B cell (primary cell): ENCODE data around the gene ZNF735. TPM values are rescaled to one million over a fixed set of nuclear protein-coding genes. Genes with fewer than 3 reads are reported as not detected.

Experiments used
- ATAC-seq: fragments of 200-7000 bp; cut with Tn5 transposase; one replicate; pipeline ENCODE4 v1.10.0; 2021; ENCODE audit warnings: low read depth, mild to moderate bottlenecking, moderate number of reproducible peaks, moderate library complexity
- CTCF ChIA-PET: fragments of 350-600 bp; sonication (Branson Sonifier 250); formaldehyde crosslinking; loops from one replicate; lab custom pipeline; 2021; ENCODE audit warnings: antibody characterized with exemption, inconsistent platforms; lab: Charles Lee
- POLR2A ChIA-PET: fragments of 350-600 bp; sonication (Branson Sonifier 250); formaldehyde crosslinking; loops from one replicate; lab custom pipeline; 2021; ENCODE audit warnings: antibody characterized with exemption; lab: Charles Lee
- DNase-seq: peaks from one replicate; pipeline ENCODE4 v3.0.0; 2013
- H2AFZ ChIP-seq: 2 replicates; pipeline ENCODE4 v1.6.1; 2012; ENCODE audit warnings: mild to moderate bottlenecking, low read depth, low read length; ENCODE audit not compliant: insufficient read depth, poor library complexity, severe bottlenecking
- H3K27ac ChIP-seq, 2 donors: 1 replicate in 1 of 2; 2 replicates in 1 of 2; pipeline ENCODE4 v1.5.1; 2012 to 2013; ENCODE audit warnings: low read length in 2 of 2, mild to moderate bottlenecking in 2 of 2, moderate library complexity in 1 of 2
- H3K27me3 ChIP-seq, 4 experiments: fragments of 200-600 bp in 1 of 4; sonication (generic) in 1 of 4; replicated peaks in 1 of 4; 1 replicate in 2 of 4; 2 replicates in 2 of 4; pipeline versions ENCODE4 v1.6.1 to v1.7.0; 2013 to 2016; ENCODE audit warnings: low read length in 3 of 4, mild to moderate bottlenecking in 2 of 4, mixed read lengths in 1 of 4, moderate library complexity in 1 of 4; ENCODE audit not compliant: insufficient read depth in 4 of 4, control insufficient read depth in 3 of 4; ENCODE audit errors: control extremely low read depth in 1 of 4
- H3K36me3 ChIP-seq, 2 experiments: replicated peaks in 1 of 2; 1 replicate in 1 of 2; 2 replicates in 1 of 2; pipeline versions ENCODE4 v1.6.1 to v1.7.1; 2013; ENCODE audit warnings: low read length in 1 of 2; ENCODE audit not compliant: insufficient read depth in 2 of 2, control insufficient read depth in 1 of 2; ENCODE audit errors: control extremely low read depth in 1 of 2, extremely low read depth in 1 of 2
- H3K4me1 ChIP-seq, 2 donors: fragments of 200-600 bp in 1 of 2; sonication (generic) in 1 of 2; 1 replicate in 1 of 2; 2 replicates in 1 of 2; pipeline versions ENCODE4 v1.5.1 to v1.6.1; 2013 to 2017; ENCODE audit warnings: low read length in 2 of 2; ENCODE audit not compliant: control insufficient read depth in 2 of 2, insufficient read depth in 2 of 2
- H3K4me2 ChIP-seq: replicated peaks from 2 replicates; pipeline ENCODE3; 2012; ENCODE audit warnings: mild to moderate bottlenecking, low read depth, low read length; ENCODE audit not compliant: poor library complexity, severe bottlenecking
- H3K4me3 ChIP-seq, 5 experiments: fragments of 200-600 bp in 1 of 5; sonication (generic) in 1 of 5; 1 replicate in 3 of 5; 2 replicates in 2 of 5; pipeline versions ENCODE4 v1.5.1 to v1.7.0; 2011 to 2016; ENCODE audit warnings: low read length in 4 of 5, mild to moderate bottlenecking in 4 of 5, low read depth in 2 of 5, control low read depth in 1 of 5, moderate library complexity in 1 of 5; ENCODE audit not compliant: insufficient read depth in 1 of 5; ENCODE audit errors: control extremely low read depth in 1 of 5, extremely low read depth in 1 of 5
- H3K79me2 ChIP-seq: fragments of 200-600 bp; sonication (generic); one replicate; pipeline ENCODE4 v1.6.0; 2016; ENCODE audit warnings: low read length; ENCODE audit not compliant: control insufficient read depth, insufficient read depth
- H3K9ac ChIP-seq: fragments of 200-600 bp; sonication (generic); 2 replicates; pipeline ENCODE4 v1.6.1; 2017; ENCODE audit warnings: mild to moderate bottlenecking, low read length, moderate library complexity
- H3K9me3 ChIP-seq, 3 donors: one replicate each; pipeline versions ENCODE4 v1.6.1 to v1.7.1; 2013; ENCODE audit warnings: low read length in 2 of 3; ENCODE audit not compliant: control insufficient read depth in 2 of 3, insufficient read depth in 1 of 3; ENCODE audit errors: control extremely low read depth in 1 of 3
- H4K20me1 ChIP-seq: 2 replicates; pipeline ENCODE4 v1.6.0; 2012; ENCODE audit warnings: mild to moderate bottlenecking, low read length; ENCODE audit not compliant: insufficient read depth, control insufficient read depth, poor library complexity, severe bottlenecking
- H3K27ac Mint-ChIP-seq: one replicate; pipeline ENCODE4 v1.8.0; 2021; ENCODE audit warnings: mixed read lengths
- H3K27me3 Mint-ChIP-seq: one replicate; pipeline ENCODE4 v1.8.0; 2021; ENCODE audit warnings: mixed read lengths
- H3K4me1 Mint-ChIP-seq: one replicate; pipeline ENCODE4 v1.8.0; 2021; ENCODE audit warnings: mixed read lengths
- H3K4me3 Mint-ChIP-seq: one replicate; pipeline ENCODE4 v1.8.0; 2021; ENCODE audit warnings: mixed read lengths
- H3K9me3 Mint-ChIP-seq: one replicate; pipeline ENCODE4 v1.8.0; 2022; ENCODE audit warnings: mixed read lengths; ENCODE audit not compliant: insufficient read depth
- CTCF ChIP-seq: fragments of 200-600 bp; IDR thresholded peaks from one replicate; pipeline ENCODE4 v1.8.0; 2022; ENCODE audit warnings: antibody characterized with exemption, mild to moderate bottlenecking
- EZH2 ChIP-seq: IDR thresholded peaks from 2 replicates; pipeline ENCODE4 v1.6.1; 2012; ENCODE audit warnings: borderline replicate concordance, low read depth, mild to moderate bottlenecking, moderate library complexity, low read length; ENCODE audit not compliant: insufficient read depth, poor library complexity, severe bottlenecking
- WGBS: methylation state at CpG from one replicate; pipeline ENCODE4 v1.1.5; 2013; ENCODE audit warnings: missing lambda C conversion rate; ENCODE audit not compliant: insufficient coverage; 5-methylcytosine and 5-hydroxymethylcytosine counted together
- intact Hi-C: fragments of 100-400 bp; cut with micrococcal nuclease; formaldehyde crosslinking; loops from one replicate; pipeline ENCODE4 v1.10.0; 2022
- polyA plus RNA-seq: library from polyadenylated mRNA; depleted of rRNA; stranded (reverse); fragments of >200 nt; gene quantifications from 2 replicates; pipeline ENCODE4 v1.2.3, GENCODE V29; 2012
- total RNA-seq, 2 donors: library from RNA; stranded (reverse); fragments of 120-200 nt in 1 of 2; gene quantifications; 1 replicate in 1 of 2; 2 replicates in 1 of 2; pipeline versions ENCODE4 v1.2.3 to v1.2.4, GENCODE V29; 2013 to 2022

ZNF735 gene
- total and polyA plus RNA-seq, 2 donors (not counting 1 experiment from before 2014, with no cell fraction given), result not detected

- Histone ChIP-seq H3K4me3 (no peak overlapping the region), H3K4me2 (no peak overlapping the region), H3K4me1 (no peaks in the 10 kb centered on the region), H3K27ac (no peak overlapping the region), H3K9ac (no peak overlapping the region), H3K27me3 (no peaks in the 10 kb centered on the region), H3K79me2 (no peaks in the 10 kb centered on the region), H2AFZ (no peak overlapping the region), H3K36me3 (no peaks in the 10 kb centered on the region), H4K20me1 (no peaks in the 10 kb centered on the region), H3K9me3 (peaks cover 0 to 50% (median 6%) of the 10 kb centered on the region in 3 donors)
- intact Hi-C loops, result no loop called here
- DNase-seq, result no peak
- ChIA-PET CTCF (interaction anchor here (1.3 kb wide), 1 partner anchor 437 kb away, joined by 3 read pairs; no protein-coding TSS in a partner anchor), POLR2A (no interaction called here)
- Mint-ChIP-seq H3K27me3 (no peaks in the 10 kb centered on the region), H3K4me3 (no peak overlapping the region), H3K27ac (no peak overlapping the region), H3K4me1 (no peaks in the 10 kb centered on the region), H3K9me3 (peaks cover 18% of the 10 kb centered on the region)
- ATAC-seq, result no peak
- WGBS, result 100% methylated on average over 8 of the region's 13 CpGs
- no peak for TF ChIP-seq EZH2
- no peak for TF ChIP-seq CTCF
Observed at GRCh38 chr7:64183827-64184372, 23.1 kb upstream of the ZNF735 start.

GRCh38 chr7:64184376-64184775 is 22.6 kb upstream of the ZNF735 start:
- CTCF ChIA-PET, result no interaction called here
- ATAC-seq, result no peak

More at GRCh38 chr7:64184376-64184775, 22.6 kb upstream of the ZNF735 start:
- no peaks in the 10 kb centered on the region for H3K27me3 Mint-ChIP-seq
- no peaks in the 10 kb centered on the region for H3K79me2 ChIP-seq
- no peak overlapping the region for H2AFZ ChIP-seq
- DNase-seq, result no peak
- H3K9ac ChIP-seq, result no peak overlapping the region
- no peaks in the 10 kb centered on the region for H4K20me1 ChIP-seq
- peaks cover 22% of the 10 kb centered on the region for H3K9me3 Mint-ChIP-seq
- H3K36me3 ChIP-seq, result no peaks in the 10 kb centered on the region
- POLR2A ChIA-PET, result no interaction called here
- peaks cover 0 to 50% (median 6%) of the 10 kb centered on the region in 3 donors for H3K9me3 ChIP-seq
- no peak overlapping the region for H3K27ac Mint-ChIP-seq
- WGBS, result 95% methylated on average over 12 of the region's 12 CpGs
- no peaks in the 10 kb centered on the region for H3K4me1 ChIP-seq
- TF ChIP-seq CTCF (no peak), EZH2 (no peak)
- no peak overlapping the region for H3K27ac ChIP-seq
- H3K4me3 ChIP-seq, result no peak overlapping the region
- intact Hi-C loops, result no loop called here
- no peak overlapping the region for H3K4me3 Mint-ChIP-seq
- H3K4me2 ChIP-seq, result no peak overlapping the region
- H3K27me3 ChIP-seq, result no peaks in the 10 kb centered on the region
- no peaks in the 10 kb centered on the region for H3K4me1 Mint-ChIP-seq
